ENCODE measurements around the gene CEP20.
"Not testable (repeated sequence)": the region's sequence is repeated elsewhere in the genome, so short reads cannot be mapped to it uniquely, and the experiment has no call there.

The CEP20 gene

GRCh38 chr16:15924996-15925395 lies 36.6 kb upstream of the CEP20 start:
- H3K4me3 ChIP-seq (ENCODE audit: low read depth, low read length), result no peak overlapping the region
- no peak for TF ChIP-seq CTCF (IDR thresholded peaks at IDR 0.05; ENCODE audit: control insufficient read depth, extremely low read depth, insufficient read depth)
- DNase-seq (ENCODE audit: low read depth), result no peak

GRCh38 chr16:15919331-15919730 lies 30.9 kb upstream of the CEP20 start:
- no peak overlapping the region for H3K4me3 ChIP-seq (ENCODE audit: low read depth, low read length)
- no peak for TF ChIP-seq CTCF (IDR thresholded peaks at IDR 0.05; ENCODE audit: control insufficient read depth, extremely low read depth, insufficient read depth)
- no peak for DNase-seq (ENCODE audit: low read depth)

- not testable (repeated sequence) for DNase-seq (ENCODE audit: low read depth); H3K4me3 ChIP-seq (ENCODE audit: low read depth, low read length)
Measured at GRCh38 chr16:15918314-15918713, 29.9 kb upstream of the CEP20 start.

GRCh38 chr16:15916323-15916722 lies 27.9 kb upstream of the CEP20 start:
- no peak for TF ChIP-seq CTCF (IDR thresholded peaks at IDR 0.05; ENCODE audit: control insufficient read depth, extremely low read depth, insufficient read depth)
- no peak for DNase-seq (ENCODE audit: low read depth)
- H3K4me3 ChIP-seq (ENCODE audit: low read depth, low read length), result no peak overlapping the region

GRCh38 chr16:15915555-15916081 lies 27.2 kb upstream of the CEP20 start:
- no peak overlapping the region for H3K4me3 ChIP-seq (ENCODE audit: low read depth, low read length)
- TF ChIP-seq CTCF (IDR thresholded peaks at IDR 0.05; ENCODE audit: control insufficient read depth, extremely low read depth, insufficient read depth), result no peak
- DNase-seq (ENCODE audit: low read depth), result no peak

- H3K4me3 ChIP-seq (ENCODE audit: low read depth, low read length), result no peak overlapping the region
- no peak for DNase-seq (ENCODE audit: low read depth)
- no peak for TF ChIP-seq CTCF (IDR thresholded peaks at IDR 0.05; ENCODE audit: control insufficient read depth, extremely low read depth, insufficient read depth)
Measured at GRCh38 chr16:15913046-15913698, 24.8 kb upstream of the CEP20 start.

- DNase-seq (ENCODE audit: low read depth), result no peak
- TF ChIP-seq CTCF (IDR thresholded peaks at IDR 0.05; ENCODE audit: control insufficient read depth, extremely low read depth, insufficient read depth), result no peak
- H3K4me3 ChIP-seq (ENCODE audit: low read depth, low read length), result no peak overlapping the region
Measured at GRCh38 chr16:15911198-15911597, 22.8 kb upstream of the CEP20 start.

All from LNCaP clone FGC (cell line).